Measurements from ENCODE around the gene FAM227B.
"Not testable (repeated sequence)": the region's sequence is repeated elsewhere in the genome, so short reads cannot be mapped to it uniquely, and the experiment has no call there.

Gene FAM227B

GRCh38 chr15:49501586-49501985, 119.0 kb downstream of the FAM227B start:
- no peak overlapping the region for H3K4me3 Mint-ChIP-seq
- H3K9me3 Mint-ChIP-seq = peaks cover 9% of the 10 kb centered on the region
- peaks cover 2% of the 10 kb centered on the region for H3K27me3 Mint-ChIP-seq (ENCODE audit: low read depth)
- no peak for DNase-seq (ENCODE audit: low spot score)
- H3K27ac Mint-ChIP-seq = no peak overlapping the region
- no peaks in the 10 kb centered on the region for H3K4me1 Mint-ChIP-seq (ENCODE audit: low read depth)
- H3K36me3 Mint-ChIP-seq (ENCODE audit: low read depth) = no peaks in the 10 kb centered on the region

- Mint-ChIP-seq H3K36me3 (ENCODE audit: low read depth) (no peaks in the 10 kb centered on the region), H3K27ac (no peak overlapping the region), H3K27me3 (ENCODE audit: low read depth) (peaks cover under 1% of the 10 kb centered on the region), H3K4me3 (no peak overlapping the region), H3K9me3 (no peaks in the 10 kb centered on the region), H3K4me1 (ENCODE audit: low read depth) (no peaks in the 10 kb centered on the region)
- DNase-seq (ENCODE audit: low spot score) = no peak
Measured at GRCh38 chr15:49495993-49496753, 124.4 kb downstream of the FAM227B start.

DNA sequence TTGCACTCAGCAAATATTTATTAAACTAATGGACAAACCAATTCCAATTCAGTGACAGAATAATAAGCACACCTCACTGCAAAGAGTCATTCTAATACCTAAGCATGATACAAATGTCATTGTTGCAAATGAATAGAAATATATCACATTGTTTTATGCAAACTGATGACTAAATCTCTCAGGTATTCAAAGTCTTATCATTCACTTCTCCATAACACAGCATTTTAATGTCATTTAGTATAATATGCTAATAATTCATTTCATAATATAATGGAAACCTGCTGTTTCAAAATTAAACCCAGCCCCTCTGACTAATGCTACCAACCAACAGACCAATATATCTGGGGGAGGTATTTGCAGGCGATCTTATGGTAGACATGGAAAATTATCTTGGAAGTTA, 125.8 kb downstream of the FAM227B start:
- Mint-ChIP-seq H3K4me3 (no peak overlapping the region), H3K36me3 (ENCODE audit: low read depth) (no peaks in the 10 kb centered on the region), H3K9me3 (no peaks in the 10 kb centered on the region), H3K4me1 (ENCODE audit: low read depth) (no peaks in the 10 kb centered on the region), H3K27ac (no peak overlapping the region), H3K27me3 (ENCODE audit: low read depth) (peaks cover 2% of the 10 kb centered on the region)
- no peak for DNase-seq (ENCODE audit: low spot score)

DNA sequence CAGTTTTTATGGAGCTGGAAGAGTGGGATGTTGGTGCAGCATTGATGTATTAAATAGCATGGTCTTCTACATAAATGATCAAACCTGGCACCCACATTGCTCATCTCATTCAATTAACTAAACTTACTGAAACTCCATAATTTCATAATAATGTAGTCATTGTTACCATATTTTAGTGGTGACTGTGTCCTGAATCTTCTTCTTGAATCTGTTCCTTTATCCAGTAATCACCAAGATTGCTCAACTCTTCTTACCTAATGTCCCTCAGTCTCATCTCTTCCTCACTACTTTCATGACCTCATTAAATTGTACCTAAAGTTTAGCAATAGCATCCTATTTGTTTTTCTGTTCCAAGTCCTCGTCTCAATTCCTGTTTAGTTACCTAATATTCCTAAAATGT, 127.8 kb downstream of the FAM227B start:
- DNase-seq (ENCODE audit: low spot score) = no peak
- H3K4me3 Mint-ChIP-seq = no peak overlapping the region
- no peaks in the 10 kb centered on the region for H3K4me1 Mint-ChIP-seq (ENCODE audit: low read depth)
- H3K9me3 Mint-ChIP-seq = no peaks in the 10 kb centered on the region
- peaks cover 3% of the 10 kb centered on the region for H3K27me3 Mint-ChIP-seq (ENCODE audit: low read depth)
- H3K36me3 Mint-ChIP-seq (ENCODE audit: low read depth) = no peaks in the 10 kb centered on the region
- H3K27ac Mint-ChIP-seq = no peak overlapping the region

DNA sequence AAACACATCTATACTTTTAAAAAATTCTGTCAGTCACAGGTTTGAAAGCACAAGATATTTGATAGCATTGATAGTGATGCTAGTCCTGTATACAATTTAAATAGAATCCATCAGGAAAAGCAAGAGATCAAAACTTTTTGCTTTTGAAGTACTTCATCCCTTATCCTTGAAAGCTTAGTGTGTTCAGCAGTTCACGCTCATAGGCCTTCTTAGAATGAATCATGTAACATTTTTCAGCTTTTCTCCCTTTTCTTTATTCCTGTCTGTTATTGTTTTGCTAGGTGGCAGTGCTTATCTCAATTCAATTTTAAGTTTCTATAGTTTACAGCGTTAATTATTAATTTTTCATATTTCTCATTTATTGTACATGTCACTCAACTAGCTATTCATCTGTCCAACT, 128.5 kb downstream of the FAM227B start:
- no peaks in the 10 kb centered on the region for H3K36me3 Mint-ChIP-seq (ENCODE audit: low read depth)
- DNase-seq (ENCODE audit: low spot score) = no peak
- H3K4me1 Mint-ChIP-seq (ENCODE audit: low read depth) = no peaks in the 10 kb centered on the region
- peaks cover 3% of the 10 kb centered on the region for H3K27me3 Mint-ChIP-seq (ENCODE audit: low read depth)
- H3K4me3 Mint-ChIP-seq = no peak overlapping the region
- H3K9me3 Mint-ChIP-seq = no peaks in the 10 kb centered on the region
- H3K27ac Mint-ChIP-seq = no peak overlapping the region

- DNase-seq (ENCODE audit: low spot score) = no peak
- H3K27ac Mint-ChIP-seq = no peak overlapping the region
- peaks cover 3% of the 10 kb centered on the region for H3K27me3 Mint-ChIP-seq (ENCODE audit: low read depth)
- H3K9me3 Mint-ChIP-seq = no peaks in the 10 kb centered on the region
- no peaks in the 10 kb centered on the region for H3K4me1 Mint-ChIP-seq (ENCODE audit: low read depth)
- H3K4me3 Mint-ChIP-seq = no peak overlapping the region
- no peaks in the 10 kb centered on the region for H3K36me3 Mint-ChIP-seq (ENCODE audit: low read depth)
Measured at GRCh38 chr15:49490966-49491365, 129.7 kb downstream of the FAM227B start.

DNA sequence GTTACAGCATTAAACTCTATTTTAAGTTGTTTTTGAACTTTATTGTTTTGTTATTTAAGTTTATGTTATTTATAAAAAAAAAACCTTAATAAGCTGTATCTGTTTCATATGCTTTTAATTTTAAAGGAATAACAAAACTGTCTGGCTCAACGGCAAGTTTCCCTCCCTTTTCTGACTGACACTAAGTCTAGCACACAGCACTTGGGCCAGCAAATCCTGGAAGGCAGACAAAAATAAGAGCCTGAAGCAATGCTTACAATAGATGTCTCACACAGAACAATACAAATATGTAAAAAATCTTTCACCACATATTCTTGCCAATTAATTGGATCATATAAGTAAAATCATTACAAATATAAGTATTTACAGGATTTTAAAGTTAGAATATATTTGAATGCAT, 135.2 kb downstream of the FAM227B start:
- DNase-seq (ENCODE audit: low spot score); H3K36me3 Mint-ChIP-seq (ENCODE audit: low read depth); H3K9me3 Mint-ChIP-seq; H3K27ac Mint-ChIP-seq; H3K4me3 Mint-ChIP-seq; H3K27me3 Mint-ChIP-seq (ENCODE audit: low read depth); H3K4me1 Mint-ChIP-seq (ENCODE audit: low read depth): not testable (repeated sequence)

- not testable (repeated sequence) for H3K4me3 Mint-ChIP-seq; H3K9me3 Mint-ChIP-seq; H3K27me3 Mint-ChIP-seq (ENCODE audit: low read depth); H3K4me1 Mint-ChIP-seq (ENCODE audit: low read depth); DNase-seq (ENCODE audit: low spot score); H3K36me3 Mint-ChIP-seq (ENCODE audit: low read depth); H3K27ac Mint-ChIP-seq
Measured at GRCh38 chr15:49478982-49479381, 141.6 kb downstream of the FAM227B start.

DNA sequence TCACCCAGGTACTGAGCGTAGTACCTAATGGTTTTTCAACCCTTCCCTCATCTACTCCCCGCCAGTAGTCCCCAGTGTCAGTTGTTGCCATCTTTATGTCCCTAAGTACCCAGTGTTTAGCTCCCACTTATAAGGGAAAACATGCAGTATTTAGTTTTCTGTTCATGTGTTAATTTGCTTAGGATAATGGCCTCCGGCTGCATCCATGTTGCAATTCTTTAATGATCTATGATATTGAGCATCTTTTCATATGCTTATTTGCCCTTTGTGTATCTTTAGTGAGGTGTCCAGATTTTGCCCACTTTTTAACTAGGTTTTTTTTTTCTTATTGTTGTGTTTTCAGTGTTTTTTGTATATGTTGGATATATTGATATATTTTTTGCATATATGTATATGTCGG, 142.6 kb downstream of the FAM227B start:
- not testable (repeated sequence) for H3K36me3 Mint-ChIP-seq (ENCODE audit: low read depth); H3K27me3 Mint-ChIP-seq (ENCODE audit: low read depth); H3K4me1 Mint-ChIP-seq (ENCODE audit: low read depth); H3K27ac Mint-ChIP-seq; H3K4me3 Mint-ChIP-seq; DNase-seq (ENCODE audit: low spot score); H3K9me3 Mint-ChIP-seq

DNA sequence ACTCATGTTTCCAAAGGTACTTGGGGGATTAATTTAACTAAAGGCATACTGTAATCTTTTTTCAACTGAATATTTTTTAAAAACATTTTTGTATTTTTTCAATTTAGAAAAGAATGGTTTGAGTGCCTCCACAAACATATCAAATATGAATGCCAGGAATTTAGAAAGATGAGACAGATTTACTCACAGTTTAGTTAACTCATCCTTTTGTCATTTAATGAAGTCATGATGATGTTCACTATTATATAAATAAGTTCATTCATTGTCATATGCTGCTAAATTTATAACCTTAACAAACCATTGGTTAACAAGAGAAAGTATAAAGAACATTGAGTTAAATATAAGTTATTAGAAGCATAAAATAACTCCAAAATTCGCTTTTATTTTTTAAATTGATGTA, 147.6 kb downstream of the FAM227B start:
- no peak overlapping the region for H3K4me3 Mint-ChIP-seq
- H3K9me3 Mint-ChIP-seq = no peaks in the 10 kb centered on the region
- no peak for DNase-seq (ENCODE audit: low spot score)
- peaks cover 10% of the 10 kb centered on the region for H3K27me3 Mint-ChIP-seq (ENCODE audit: low read depth)
- no peak overlapping the region for H3K27ac Mint-ChIP-seq
- no peaks in the 10 kb centered on the region for H3K36me3 Mint-ChIP-seq (ENCODE audit: low read depth)
- H3K4me1 Mint-ChIP-seq (ENCODE audit: low read depth) = peaks cover 4% of the 10 kb centered on the region

DNA sequence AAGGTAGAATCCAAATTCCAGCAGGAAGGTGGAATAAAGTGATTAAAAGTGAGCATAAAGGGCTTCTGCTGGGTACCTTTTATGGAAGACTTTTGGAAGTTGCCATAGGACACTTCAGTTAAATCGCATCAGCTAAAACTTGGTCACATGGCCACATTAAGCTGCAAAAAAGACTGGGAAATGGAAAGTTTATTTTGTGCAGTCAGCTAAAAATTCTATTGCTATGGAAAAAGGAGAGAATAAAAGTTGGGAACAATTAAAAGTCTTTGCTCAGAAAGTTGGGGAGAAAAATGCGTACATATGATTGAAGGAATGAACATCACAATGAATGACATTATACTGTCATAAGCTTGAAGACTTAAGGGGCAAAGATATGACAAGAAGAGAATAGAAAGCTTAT, 148.3 kb downstream of the FAM227B start:
- no peak for DNase-seq (ENCODE audit: low spot score)
- Mint-ChIP-seq H3K36me3 (ENCODE audit: low read depth) (no peaks in the 10 kb centered on the region), H3K9me3 (no peaks in the 10 kb centered on the region), H3K4me1 (ENCODE audit: low read depth) (peaks cover 4% of the 10 kb centered on the region), H3K27me3 (ENCODE audit: low read depth) (peaks cover 10% of the 10 kb centered on the region), H3K27ac (no peak overlapping the region), H3K4me3 (no peak overlapping the region)

DNA sequence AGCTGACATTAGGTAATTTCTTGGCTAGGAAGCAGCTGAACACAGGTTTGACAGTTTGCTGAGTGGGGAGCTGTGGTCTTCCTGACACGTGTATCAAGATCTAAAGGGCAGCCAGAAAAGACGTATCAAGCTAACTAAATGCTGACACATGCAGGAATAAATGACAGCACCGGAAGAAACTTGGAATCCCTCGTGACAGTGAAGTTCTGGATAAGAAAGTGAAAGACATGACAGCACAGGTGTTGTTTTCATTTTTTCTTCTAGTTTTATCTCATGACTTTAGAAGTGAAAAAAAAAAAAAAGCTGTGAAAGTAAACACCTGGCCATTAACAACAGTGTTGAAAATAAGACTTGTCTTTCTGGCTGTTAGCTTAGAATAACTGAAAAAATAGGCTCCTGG, 148.9 kb downstream of the FAM227B start:
- peak; percentile 7 for DNase-seq (ENCODE audit: low spot score)
- no peaks in the 10 kb centered on the region for H3K9me3 Mint-ChIP-seq
- H3K27me3 Mint-ChIP-seq (ENCODE audit: low read depth) = peaks cover 10% of the 10 kb centered on the region
- no peak overlapping the region for H3K27ac Mint-ChIP-seq
- peak overlapping the region; percentile 42 for H3K4me3 Mint-ChIP-seq
- H3K4me1 Mint-ChIP-seq (ENCODE audit: low read depth) = peaks cover 5% of the 10 kb centered on the region
- no peaks in the 10 kb centered on the region for H3K36me3 Mint-ChIP-seq (ENCODE audit: low read depth)

- H3K4me1 Mint-ChIP-seq (ENCODE audit: low read depth) = not testable (repeated sequence)
Measured at GRCh38 chr15:49471248-49471647, 149.4 kb downstream of the FAM227B start.

GRCh38 chr15:49468481-49468839, 152.2 kb downstream of the FAM227B start:
- Mint-ChIP-seq H3K9me3 (no peaks in the 10 kb centered on the region), H3K27ac (no peak overlapping the region)

More at GRCh38 chr15:49471248-49471647, 149.4 kb downstream of the FAM227B start:
- H3K36me3 Mint-ChIP-seq (ENCODE audit: low read depth); H3K27ac Mint-ChIP-seq; H3K9me3 Mint-ChIP-seq; H3K4me3 Mint-ChIP-seq; DNase-seq (ENCODE audit: low spot score): not testable (repeated sequence)
- H3K27me3 Mint-ChIP-seq (ENCODE audit: low read depth) = peaks cover 10% of the 10 kb centered on the region

More at GRCh38 chr15:49468481-49468839, 152.2 kb downstream of the FAM227B start:
- DNase-seq (ENCODE audit: low spot score) = no peak
- Mint-ChIP-seq H3K4me3 (no peak overlapping the region), H3K27me3 (ENCODE audit: low read depth) (peaks cover 9% of the 10 kb centered on the region), H3K4me1 (ENCODE audit: low read depth) (peaks cover 9% of the 10 kb centered on the region), H3K36me3 (ENCODE audit: low read depth) (no peaks in the 10 kb centered on the region)
